ENCODE data around the gene CCNI. TPM values are rescaled to one million over a fixed set of nuclear protein-coding genes. Genes with fewer than 3 reads are reported as not detected.
"Not testable (repeated sequence)": the region's sequence is repeated elsewhere in the genome, so short reads cannot be mapped to it uniquely, and the experiment has no call there.

CCNI gene
- polyA plus RNA-seq, 1 of the 3 experiments (the other 2 are of a cell fraction): 56.8 TPM

DNA sequence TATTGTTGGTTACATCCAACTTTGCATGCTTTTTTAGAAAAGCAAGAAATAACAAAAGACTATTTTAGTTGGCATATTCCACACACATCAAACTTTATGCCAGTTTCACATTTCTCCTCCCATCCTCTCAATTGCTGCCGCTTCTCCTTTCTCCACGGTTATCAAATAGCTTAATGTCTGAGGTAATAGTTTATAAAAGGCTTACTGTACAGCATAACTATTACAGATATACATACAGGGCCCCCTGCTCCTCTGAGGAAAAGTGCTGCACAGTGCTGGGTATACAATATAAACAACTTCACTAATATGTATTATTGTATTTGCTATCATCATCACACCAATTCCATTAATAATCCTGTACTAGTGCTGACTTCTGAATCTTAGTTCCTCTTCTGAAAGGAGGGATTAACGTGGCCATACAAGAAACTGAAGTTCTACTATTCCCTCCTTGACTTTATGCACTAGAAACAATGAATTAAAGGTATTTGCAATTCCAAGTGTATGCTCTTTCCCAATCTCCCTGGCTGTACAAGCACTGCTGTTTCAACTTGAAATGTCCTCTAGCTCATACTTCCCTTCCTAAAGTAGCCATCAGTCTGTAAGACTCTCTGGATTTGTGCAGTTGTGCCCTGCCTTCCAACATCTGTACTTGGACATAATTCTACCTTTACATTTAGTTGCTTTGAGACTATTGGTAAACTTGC is 2.5 kb downstream of the CCNI start:
- peak overlapping the region; percentile 98; the same call in 1 of the 2 replicates for H3K9ac ChIP-seq
- TF ChIP-seq RCOR1 (IDR thresholded peaks at IDR 0.05; ENCODE audit: low read length): no peak
- H3K9me2 ChIP-seq: no peaks in the 10 kb centered on the region
- WGBS (ENCODE audit: low lambda C conversion rate): 33% methylated on average over 3 of the region's 3 CpGs
- no peaks in the 10 kb centered on the region for H3K9me3 ChIP-seq
- H3K4me2 ChIP-seq: peak overlapping the region; percentile 94
- CTCF ChIA-PET: interaction anchor here (0.6 to 1.4 kb wide), 4 partner anchors 23 to 1344 kb away, joined by 3 read pairs; no protein-coding TSS in a partner anchor
- peaks cover 92% of the 10 kb centered on the region for H3K79me2 ChIP-seq (ENCODE audit: insufficient read depth)
- POLR2A ChIA-PET: no interaction called here
- no peak overlapping the region for H2AFZ ChIP-seq (ENCODE audit: low read depth)
- peaks cover 67% of the 10 kb centered on the region for H4K20me1 ChIP-seq (ENCODE audit: insufficient read depth)
- no peaks in the 10 kb centered on the region for H3K27me3 ChIP-seq (ENCODE audit: insufficient read depth)
- DNase-seq: no peak
- H3K27ac ChIP-seq (ENCODE audit: low read depth in 2 of 2, low read length in 1 of 2): peak overlapping the region; percentile 34 to 36; a peak in 1 of 4 replicates
- peak overlapping the region; percentile 68 to 83 for H3K4me3 ChIP-seq (ENCODE audit: low read depth in 2 of 2, low read length in 1 of 2)
- H3K4me1 ChIP-seq (ENCODE audit: control insufficient read depth in 1 of 2, insufficient read depth in 2 of 2, low read depth in 1 of 2, low read length in 1 of 2): peaks cover 4 to 9% of the 10 kb centered on the region in 2 experiments; a peak in 2 of 4 replicates
- H3F3A ChIP-seq (replicated peaks; ENCODE audit: insufficient read depth): peaks cover 7% of the 10 kb centered on the region
- H3K36me3 ChIP-seq (replicated peaks in 1 of 2; ENCODE audit: control insufficient read depth in 1 of 2, insufficient read depth in 2 of 2, low read length in 1 of 2): peaks cover 0 to 13% of the 10 kb centered on the region in 2 experiments

DNA sequence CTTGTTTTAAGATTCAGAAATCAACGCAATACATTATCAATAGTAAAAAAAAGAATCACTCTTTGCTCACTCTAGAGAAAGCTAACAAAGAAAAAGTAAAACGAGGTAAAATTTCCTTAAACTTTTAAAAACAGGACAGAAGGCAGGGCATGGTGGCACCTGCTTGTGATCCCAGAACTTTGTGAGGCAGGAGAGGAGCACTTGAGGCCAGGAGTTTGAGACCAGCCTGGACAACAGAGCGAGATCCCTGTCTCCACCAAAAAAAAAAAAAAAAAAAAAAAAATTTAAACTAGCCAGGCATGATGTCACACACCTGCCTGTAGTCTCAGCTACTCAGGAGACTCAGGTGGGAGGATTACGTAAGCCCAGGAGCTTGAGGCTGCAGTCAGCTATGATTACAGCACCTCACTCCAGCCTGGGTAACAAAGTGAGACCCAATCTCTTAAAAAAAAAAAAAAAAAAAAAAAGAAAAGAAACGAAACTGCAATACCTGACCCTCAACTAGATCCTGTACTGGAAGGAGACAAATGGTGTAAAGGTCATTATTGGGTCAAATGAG is 3.5 kb downstream of the CCNI start:
- 89% methylated on average over 5 of the region's 5 CpGs for WGBS (ENCODE audit: low lambda C conversion rate)
- ChIA-PET POLR2A (interaction anchor here (0.6 kb wide), 1 partner anchor 86 kb away, joined by 6 read pairs; no protein-coding TSS in a partner anchor), CTCF (interaction anchor here (0.6 to 1.8 kb wide), 3 partner anchors 19 to 567 kb away, joined by 3 to 8 read pairs (median 3); no protein-coding TSS in a partner anchor)
- Histone ChIP-seq H3K9me2 (no peaks in the 10 kb centered on the region), H3K9me3 (no peaks in the 10 kb centered on the region), H3K4me3 (ENCODE audit: low read depth in 2 of 2, low read length in 1 of 2) (peak overlapping the region in 1 of 2 experiments; percentile 68; a peak in 3 of 4 replicates), H2AFZ (ENCODE audit: low read depth) (no peak overlapping the region), H3K4me2 (peak overlapping the region; percentile 94), H3K4me1 (ENCODE audit: control insufficient read depth in 1 of 2, insufficient read depth in 2 of 2, low read depth in 1 of 2, low read length in 1 of 2) (peaks cover 4 to 9% of the 10 kb centered on the region in 2 experiments; a peak in 2 of 4 replicates), H3K27ac (ENCODE audit: low read depth in 2 of 2, low read length in 1 of 2) (no peak overlapping the region), H3F3A (replicated peaks; ENCODE audit: insufficient read depth) (peaks cover 7% of the 10 kb centered on the region), H3K9ac (no peak overlapping the region; the same call in 1 of the 2 replicates), H3K36me3 (replicated peaks in 1 of 2; ENCODE audit: control insufficient read depth in 1 of 2, insufficient read depth in 2 of 2, low read length in 1 of 2) (peaks cover 0 to 18% of the 10 kb centered on the region in 2 experiments), H4K20me1 (ENCODE audit: insufficient read depth) (peaks cover 77% of the 10 kb centered on the region), H3K27me3 (ENCODE audit: insufficient read depth) (no peaks in the 10 kb centered on the region), H3K79me2 (ENCODE audit: insufficient read depth) (peaks cover 93% of the 10 kb centered on the region)
- no peak for TF ChIP-seq SMC3 (IDR thresholded peaks at IDR 0.05; ENCODE audit: low read depth, low read length)
- no peak for TF ChIP-seq TAF1 (IDR thresholded peaks at IDR 0.05; ENCODE audit: borderline replicate concordance, low read depth, low read length)
- TF ChIP-seq RAD21 (IDR thresholded peaks at IDR 0.05; ENCODE audit: low read length): no peak
- no peak for TF ChIP-seq FOXJ3 (CRISPR knock-in tag; IDR thresholded peaks at IDR 0.05)
- TF ChIP-seq MXI1 (IDR thresholded peaks at IDR 0.05; ENCODE audit: low read depth, low read length): no peak
- no peak for TF ChIP-seq FOXM1 (IDR thresholded peaks at IDR 0.05; ENCODE audit: low read depth)
- TF ChIP-seq RCOR1 (IDR thresholded peaks at IDR 0.05; ENCODE audit: low read length): no peak
- TF ChIP-seq EP300 (IDR thresholded peaks at IDR 0.05; ENCODE audit: borderline replicate concordance in 1 of 2, low read depth in 1 of 2, low read length in 1 of 2): no peak
- no peak for TF ChIP-seq ELF1 (IDR thresholded peaks at IDR 0.05)
- TF ChIP-seq, protein P1, sequence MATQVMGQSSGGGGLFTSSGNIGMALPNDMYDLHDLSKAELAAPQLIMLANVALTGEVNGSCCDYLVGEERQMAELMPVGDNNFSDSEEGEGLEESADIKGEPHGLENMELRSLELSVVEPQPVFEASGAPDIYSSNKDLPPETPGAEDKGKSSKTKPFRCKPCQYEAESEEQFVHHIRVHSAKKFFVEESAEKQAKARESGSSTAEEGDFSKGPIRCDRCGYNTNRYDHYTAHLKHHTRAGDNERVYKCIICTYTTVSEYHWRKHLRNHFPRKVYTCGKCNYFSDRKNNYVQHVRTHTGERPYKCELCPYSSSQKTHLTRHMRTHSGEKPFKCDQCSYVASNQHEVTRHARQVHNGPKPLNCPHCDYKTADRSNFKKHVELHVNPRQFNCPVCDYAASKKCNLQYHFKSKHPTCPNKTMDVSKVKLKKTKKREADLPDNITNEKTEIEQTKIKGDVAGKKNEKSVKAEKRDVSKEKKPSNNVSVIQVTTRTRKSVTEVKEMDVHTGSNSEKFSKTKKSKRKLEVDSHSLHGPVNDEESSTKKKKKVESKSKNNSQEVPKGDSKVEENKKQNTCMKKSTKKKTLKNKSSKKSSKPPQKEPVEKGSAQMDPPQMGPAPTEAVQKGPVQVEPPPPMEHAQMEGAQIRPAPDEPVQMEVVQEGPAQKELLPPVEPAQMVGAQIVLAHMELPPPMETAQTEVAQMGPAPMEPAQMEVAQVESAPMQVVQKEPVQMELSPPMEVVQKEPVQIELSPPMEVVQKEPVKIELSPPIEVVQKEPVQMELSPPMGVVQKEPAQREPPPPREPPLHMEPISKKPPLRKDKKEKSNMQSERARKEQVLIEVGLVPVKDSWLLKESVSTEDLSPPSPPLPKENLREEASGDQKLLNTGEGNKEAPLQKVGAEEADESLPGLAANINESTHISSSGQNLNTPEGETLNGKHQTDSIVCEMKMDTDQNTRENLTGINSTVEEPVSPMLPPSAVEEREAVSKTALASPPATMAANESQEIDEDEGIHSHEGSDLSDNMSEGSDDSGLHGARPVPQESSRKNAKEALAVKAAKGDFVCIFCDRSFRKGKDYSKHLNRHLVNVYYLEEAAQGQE (IDR thresholded peaks at IDR 0.05; ENCODE audit: low read depth, low read length): no peak
- TF ChIP-seq, protein P2, sequence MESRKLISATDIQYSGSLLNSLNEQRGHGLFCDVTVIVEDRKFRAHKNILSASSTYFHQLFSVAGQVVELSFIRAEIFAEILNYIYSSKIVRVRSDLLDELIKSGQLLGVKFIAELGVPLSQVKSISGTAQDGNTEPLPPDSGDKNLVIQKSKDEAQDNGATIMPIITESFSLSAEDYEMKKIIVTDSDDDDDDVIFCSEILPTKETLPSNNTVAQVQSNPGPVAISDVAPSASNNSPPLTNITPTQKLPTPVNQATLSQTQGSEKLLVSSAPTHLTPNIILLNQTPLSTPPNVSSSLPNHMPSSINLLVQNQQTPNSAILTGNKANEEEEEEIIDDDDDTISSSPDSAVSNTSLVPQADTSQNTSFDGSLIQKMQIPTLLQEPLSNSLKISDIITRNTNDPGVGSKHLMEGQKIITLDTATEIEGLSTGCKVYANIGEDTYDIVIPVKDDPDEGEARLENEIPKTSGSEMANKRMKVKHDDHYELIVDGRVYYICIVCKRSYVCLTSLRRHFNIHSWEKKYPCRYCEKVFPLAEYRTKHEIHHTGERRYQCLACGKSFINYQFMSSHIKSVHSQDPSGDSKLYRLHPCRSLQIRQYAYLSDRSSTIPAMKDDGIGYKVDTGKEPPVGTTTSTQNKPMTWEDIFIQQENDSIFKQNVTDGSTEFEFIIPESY (IDR thresholded peaks at IDR 0.05; ENCODE audit: borderline replicate concordance, low read depth): no peak
- no peak for TF ChIP-seq TEAD4 (IDR thresholded peaks at IDR 0.05; ENCODE audit: borderline replicate concordance, insufficient read depth)
- DNase-seq: no peak

DNA sequence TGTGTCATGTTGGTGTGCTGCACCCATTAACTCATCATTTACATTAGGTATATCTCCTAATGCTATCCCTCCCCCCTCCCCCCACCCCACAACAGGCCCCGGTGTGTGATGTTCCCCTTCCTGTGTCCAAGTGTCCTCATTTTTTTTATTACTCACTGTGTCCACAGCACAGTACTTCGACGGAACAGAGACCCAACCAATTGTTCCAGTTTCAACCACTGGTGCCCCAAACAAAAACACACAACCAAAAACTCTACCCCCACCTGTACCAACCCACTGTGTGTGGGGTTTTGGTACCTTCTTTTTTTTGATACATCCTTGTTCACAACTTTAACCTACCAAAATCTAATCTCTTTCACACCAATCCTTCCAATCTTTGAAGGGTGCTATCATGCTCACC is 6.3 kb downstream of the CCNI start:
- DNase-seq; POLR2A ChIA-PET; H3K4me1 ChIP-seq (ENCODE audit: control insufficient read depth in 1 of 2, insufficient read depth in 2 of 2, low read depth in 1 of 2, low read length in 1 of 2); H2AFZ ChIP-seq (ENCODE audit: low read depth); H3K9me2 ChIP-seq; H3K27me3 ChIP-seq (ENCODE audit: insufficient read depth); H3K27ac ChIP-seq (ENCODE audit: low read depth in 2 of 2, low read length in 1 of 2); H3K9me3 ChIP-seq; H3K4me3 ChIP-seq (ENCODE audit: low read depth in 2 of 2, low read length in 1 of 2); H3K4me2 ChIP-seq; H3K9ac ChIP-seq: not testable (repeated sequence)
- CTCF ChIA-PET: interaction anchor here (1.2 to 1.9 kb wide), 3 partner anchors 25 to 134 kb away, joined by 3 to 6 read pairs (median 6); no protein-coding TSS in a partner anchor
- H3K79me2 ChIP-seq (ENCODE audit: insufficient read depth): peaks cover 100% of the 10 kb centered on the region
- peaks cover 14% of the 10 kb centered on the region for H3F3A ChIP-seq (replicated peaks; ENCODE audit: insufficient read depth)
- H4K20me1 ChIP-seq (ENCODE audit: insufficient read depth): peaks cover 100% of the 10 kb centered on the region
- WGBS (ENCODE audit: low lambda C conversion rate): 95% methylated on average over 3 of the region's 3 CpGs
- H3K36me3 ChIP-seq (replicated peaks in 1 of 2; ENCODE audit: control insufficient read depth in 1 of 2, insufficient read depth in 2 of 2, low read length in 1 of 2): peaks cover 8 to 34% of the 10 kb centered on the region in 2 experiments

Measured in SK-N-SH (cell line).